Hematopoietic multipotent progenitor cell (in vitro differentiated cells): ENCODE data around the gene TLK1. TPM values are rescaled to one million over a fixed set of nuclear protein-coding genes. Genes with fewer than 3 reads are reported as not detected.
A peak's percentile ranks its signal among the peaks of the same experiment; 100 is the strongest.
"Not testable (repeated sequence)": the region's sequence is repeated elsewhere in the genome, so short reads cannot be mapped to it uniquely, and the experiment has no call there.

Experiments used
- DNase-seq, 3 donors: peaks; one replicate each; pipeline ENCODE4 v3.0.0-alpha.2; 2011 to 2015; ENCODE audit warnings: low read depth in 2 of 3, low spot score in 2 of 3
- total RNA-seq: library from RNA; depleted of rRNA; stranded (reverse); fragments of >200 nt; gene quantifications from one replicate; pipeline ENCODE4 v1.2.3, GENCODE V29; 2012

The TLK1 gene
- total RNA-seq, 1 donor: 8.6 TPM

DNA sequence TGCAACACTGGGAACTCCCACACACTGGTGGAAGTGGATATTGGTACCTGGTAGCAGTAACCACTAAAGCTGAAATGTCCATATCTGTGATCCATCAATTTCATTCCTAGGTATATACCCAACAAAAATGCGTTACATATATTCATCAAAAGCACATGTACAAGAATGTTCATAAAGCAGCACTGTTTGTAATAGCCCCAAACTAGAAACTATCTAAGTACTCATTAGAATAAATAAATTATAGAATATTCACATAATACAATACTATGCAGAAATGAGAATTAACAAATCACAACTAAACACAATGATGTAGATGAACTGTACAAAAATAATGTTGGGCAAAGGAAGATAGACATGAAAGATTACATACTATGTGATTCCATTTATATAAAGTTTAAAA, 11.1 kb upstream of the TLK1 start:
- no peak for DNase-seq

DNA sequence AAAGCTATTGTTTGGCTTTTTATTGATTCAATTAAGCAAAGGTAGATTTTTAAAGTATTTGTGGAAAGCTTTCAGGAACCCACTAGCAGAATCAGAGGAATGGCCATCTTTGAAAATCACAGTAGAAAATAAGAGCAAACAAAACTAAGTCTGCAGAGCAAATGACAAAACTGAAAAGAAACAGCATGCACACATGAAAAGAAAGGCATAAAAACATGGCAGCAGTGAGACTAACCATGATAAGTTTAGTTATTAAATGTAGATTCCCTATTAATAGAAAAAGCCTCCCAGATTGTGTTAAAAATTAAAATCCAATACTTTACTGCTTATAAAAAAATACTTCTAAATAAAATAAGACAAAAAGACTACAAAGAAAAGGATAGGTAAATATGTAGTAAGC, 9.1 kb upstream of the TLK1 start:
- DNase-seq: no peak

- DNase-seq: no peak
These were observed 8.6 kb upstream of the TLK1 start for GRCh38 chr2:171169333-171169732.

- no peak for DNase-seq
These were observed 6.8 kb upstream of the TLK1 start for GRCh38 chr2:171167352-171167997.

DNA sequence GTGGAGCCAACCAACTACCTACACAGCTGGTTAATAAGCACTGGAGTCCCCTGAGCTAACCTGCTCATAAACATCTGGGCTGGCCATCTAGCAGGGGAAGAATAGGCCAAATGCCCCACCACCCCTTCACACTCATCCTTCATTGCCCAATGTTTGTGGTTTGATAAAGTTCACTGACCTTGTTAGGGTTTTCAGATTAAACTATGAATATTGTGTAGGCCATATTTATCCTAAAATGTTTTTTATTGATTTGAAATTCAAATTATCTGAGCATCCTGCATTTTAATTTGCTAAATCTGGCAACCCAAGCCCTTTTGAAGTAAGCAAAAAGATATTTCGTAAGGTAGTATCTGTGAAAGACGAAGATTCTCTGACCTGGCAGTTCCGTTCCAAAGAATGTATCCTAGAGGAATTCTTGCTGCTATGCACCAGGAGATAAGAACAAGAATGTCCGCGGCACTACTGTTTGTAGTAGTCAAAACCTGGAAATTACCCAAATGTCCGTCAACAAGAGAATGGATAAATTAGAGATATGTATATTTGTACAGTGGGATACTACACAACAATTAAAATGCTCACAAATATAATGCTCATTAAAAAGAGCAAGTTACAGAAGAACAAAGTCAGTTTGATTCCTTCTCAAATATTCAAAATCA, 5.8 kb upstream of the TLK1 start:
- no peak for DNase-seq

DNA sequence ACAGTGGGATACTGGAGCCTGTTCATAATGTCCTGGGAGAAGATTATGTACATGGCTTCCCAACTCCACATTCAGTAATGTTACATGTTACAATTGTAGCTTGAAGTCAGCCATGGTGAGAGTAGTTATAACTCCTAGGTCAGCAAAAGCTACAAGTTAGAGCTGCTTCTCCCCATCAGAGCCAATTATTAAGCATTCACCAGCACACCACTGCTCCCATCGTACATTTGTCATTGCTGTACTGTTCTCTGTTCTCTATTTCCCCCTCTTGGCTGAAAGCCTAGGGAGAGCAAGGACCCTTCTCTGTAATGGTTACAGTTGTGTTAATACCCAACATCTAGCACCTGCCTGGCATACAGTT, 5.3 kb upstream of the TLK1 start:
- DNase-seq: no peak

GRCh38 chr2:171163261-171163660, 2.6 kb upstream of the TLK1 start:
- peak in 1 of 3 donors; percentile 53 for DNase-seq

DNA sequence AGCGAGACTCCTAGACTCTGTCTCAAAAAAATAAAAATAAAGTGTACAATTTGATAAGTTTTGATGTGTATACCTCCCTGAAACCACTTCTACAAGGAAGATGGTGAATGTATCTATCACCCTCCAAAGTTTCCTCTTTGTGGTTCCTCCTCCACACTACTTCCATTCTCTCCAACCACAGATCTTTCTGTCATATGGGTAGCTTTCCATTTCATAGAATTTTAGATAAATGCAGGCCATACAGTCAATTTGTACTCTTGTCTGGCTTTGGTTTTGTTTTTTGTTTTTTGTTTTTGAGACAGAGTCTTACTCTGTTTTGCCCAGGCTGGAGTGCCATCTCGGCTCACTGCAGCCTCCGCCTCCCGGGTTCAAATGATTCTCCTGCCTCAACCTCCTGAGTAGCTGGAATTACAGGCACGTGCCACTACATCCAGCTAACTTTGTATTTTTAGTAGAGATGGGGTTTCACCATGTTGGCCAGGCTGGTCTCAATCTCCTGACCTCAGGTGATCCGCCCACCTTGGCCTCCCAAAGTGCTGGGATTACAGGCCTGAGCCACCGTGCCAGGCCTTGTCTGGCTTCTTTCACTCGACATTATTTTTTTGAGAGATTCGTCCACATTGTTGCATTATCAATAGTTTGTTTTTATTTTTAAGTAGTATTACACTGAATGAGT, 2.0 kb upstream of the TLK1 start:
- not testable (repeated sequence) for DNase-seq

GRCh38 chr2:171160956-171161740, 455 bp upstream of the TLK1 start:
- DNase-seq: peak; percentile 33 to 84 (median 83)

- DNase-seq: peak; percentile 59 to 70 (median 60)
These were observed 1.1 kb downstream of the TLK1 start for GRCh38 chr2:171159372-171160118.

- DNase-seq: no peak
These were observed 1.8 kb downstream of the TLK1 start for GRCh38 chr2:171158790-171159371.

- DNase-seq: no peak
These were observed 2.5 kb downstream of the TLK1 start for GRCh38 chr2:171158036-171158789.

GRCh38 chr2:171157109-171157500, 3.6 kb downstream of the TLK1 start:
- no peak for DNase-seq

DNA sequence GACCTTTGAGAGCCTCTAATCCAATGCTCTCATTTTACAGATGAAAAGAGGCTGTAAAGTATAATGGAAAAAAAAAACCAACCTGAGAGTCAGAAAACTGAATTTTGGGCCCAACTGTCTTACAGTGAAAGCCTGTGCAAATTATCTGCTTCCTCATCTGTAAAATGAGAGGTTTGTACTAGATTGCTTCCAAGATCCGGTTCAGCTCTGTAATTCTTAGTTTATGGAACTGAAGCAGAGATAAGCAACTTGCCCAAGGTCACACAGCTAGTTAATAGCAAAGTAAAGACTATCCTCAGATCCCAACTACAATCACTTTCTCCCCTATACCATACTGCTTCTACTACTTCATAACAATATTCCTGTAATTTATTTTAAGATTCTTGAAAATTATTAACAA, 6.3 kb downstream of the TLK1 start:
- DNase-seq: peak in 1 of 3 donors; percentile 38

- no peak for DNase-seq
These were observed 9.9 kb downstream of the TLK1 start for GRCh38 chr2:171150694-171151285.

DNA sequence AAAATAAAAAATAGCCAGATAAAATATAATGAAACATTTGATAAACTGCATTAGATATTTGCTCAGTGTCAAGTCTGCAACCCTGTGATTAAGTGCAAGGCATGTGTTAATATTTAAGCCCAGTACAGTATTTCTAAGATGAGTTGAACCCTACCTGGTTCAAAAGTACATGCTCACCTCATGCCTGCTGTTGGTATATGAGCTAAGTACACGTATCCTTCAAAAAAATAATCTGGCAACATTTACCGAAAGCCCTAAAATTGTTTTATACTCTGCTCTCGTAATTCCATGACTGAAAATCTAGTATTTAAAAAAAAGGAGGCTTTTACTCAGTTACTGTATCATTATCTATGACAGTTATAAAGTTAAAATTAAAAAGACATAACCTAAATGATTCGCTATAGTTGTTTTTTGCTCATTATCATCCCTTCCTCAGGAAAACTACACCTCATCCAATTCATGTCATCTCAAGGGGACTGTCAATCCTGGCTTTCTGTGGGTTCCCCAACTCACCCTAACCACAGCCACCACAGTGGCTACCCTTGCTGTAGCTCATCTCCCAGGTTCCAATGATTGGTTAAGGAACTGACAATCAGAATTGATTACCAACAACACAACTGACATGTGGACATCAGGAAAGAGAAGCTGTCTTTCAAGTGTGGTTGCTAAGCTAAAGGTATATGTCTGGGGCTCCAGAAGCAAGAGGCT, 10.6 kb downstream of the TLK1 start:
- no peak for DNase-seq

- no peak for DNase-seq
These were observed 11.3 kb downstream of the TLK1 start for GRCh38 chr2:171149171-171149938.

GRCh38 chr2:171147081-171147480, 13.6 kb downstream of the TLK1 start:
- no peak for DNase-seq
